OCI-LY3 (cell line): ENCODE results near the gene SFT2D3.

Experiments used
- H2AFZ ChIP-seq: fragments of 200-600, 300-600 bp; shearing (Covaris generic); 2 replicates; pipeline ENCODE4 v1.6.0; 2014; ENCODE audit warnings: antibody characterized with exemption, low read depth, low read length
- H3K27ac ChIP-seq: fragments of 200-600, 300-600 bp; sonication (generic); 2 replicates; pipeline ENCODE4 v1.5.1; 2014; ENCODE audit warnings: mild to moderate bottlenecking, low read length, moderate library complexity, mixed read lengths
- H3K27me3 ChIP-seq: fragments of 200-600, 300-600 bp; sonication (generic); 2 replicates; pipeline ENCODE4 v1.6.1; 2014; ENCODE audit warnings: low read depth, low read length, mixed read lengths
- H3K36me3 ChIP-seq: fragments of 200-600, 300-600 bp; sonication (generic); replicated peaks from 2 replicates; pipeline ENCODE3; 2014; ENCODE audit warnings: low read depth, low read length, mixed read lengths
- H3K4me1 ChIP-seq: fragments of 300-600, 200-600 bp; sonication (generic); 2 replicates; pipeline ENCODE4 v1.6.1; 2014; ENCODE audit warnings: low read length, mixed read lengths
- H3K4me2 ChIP-seq: fragments of 200-600, 300-600 bp; sonication (generic); 2 replicates; pipeline ENCODE4 v1.6.1; 2014; ENCODE audit warnings: low read length, mixed read lengths
- H3K4me3 ChIP-seq: fragments of 300-600, 200-600 bp; sonication (generic); 2 replicates; pipeline ENCODE4 v1.5.1; 2014; ENCODE audit warnings: antibody characterized with exemption, mild to moderate bottlenecking, low read length, moderate library complexity
- H3K79me2 ChIP-seq: fragments of 300-600, 200-600 bp; shearing (Covaris generic); 2 replicates; pipeline ENCODE4 v1.6.1; 2014; ENCODE audit warnings: mild to moderate bottlenecking, low read length, mixed read lengths
- H3K9ac ChIP-seq: fragments of 300-600, 200-600 bp; shearing (Covaris generic); 2 replicates; pipeline ENCODE4 v1.6.0; 2014; ENCODE audit warnings: mild to moderate bottlenecking, low read length, moderate library complexity
- H3K9me3 ChIP-seq: fragments of 200-600, 300-600 bp; shearing (Covaris generic); 2 replicates; pipeline ENCODE4 v1.6.1; 2014; ENCODE audit warnings: low read length, mixed read lengths; ENCODE audit not compliant: insufficient read depth
- H4K20me1 ChIP-seq: fragments of 200-600, 300-600 bp; sonication (generic); 2 replicates; pipeline ENCODE4 v1.6.1; 2016; ENCODE audit warnings: low read length, mixed read lengths; ENCODE audit not compliant: insufficient read depth
- CTCF ChIP-seq: fragments of 200-600, 300-600 bp; sonication (generic); IDR thresholded peaks from 2 replicates; pipeline ENCODE4 v1.5.1; 2014; ENCODE audit warnings: antibody characterized with exemption, low read length, low read depth
- EZH2phosphoT487 ChIP-seq: fragments of 200-600 bp; shearing (Covaris generic); IDR thresholded peaks from 2 replicates; pipeline ENCODE4 v1.6.1; 2018; ENCODE audit warnings: antibody characterized with exemption, mixed run types, low read depth

SFT2D3 gene

GRCh38 chr2:127683056-127683455 lies 18.2 kb upstream of the SFT2D3 start:
- Histone ChIP-seq H3K36me3 (peaks cover 2% of the 10 kb centered on the region), H2AFZ (no peak overlapping the region), H3K4me1 (no peaks in the 10 kb centered on the region), H3K27me3 (no peaks in the 10 kb centered on the region), H3K4me2 (no peak overlapping the region), H3K27ac (no peak overlapping the region), H3K9ac (no peak overlapping the region), H4K20me1 (no peaks in the 10 kb centered on the region), H3K9me3 (no peaks in the 10 kb centered on the region), H3K79me2 (no peaks in the 10 kb centered on the region), H3K4me3 (no peak overlapping the region)
- TF ChIP-seq EZH2phosphoT487, result no peak
- TF ChIP-seq CTCF, result no peak

- H3K79me2 ChIP-seq, result no peaks in the 10 kb centered on the region
- no peak for TF ChIP-seq CTCF
- no peak for TF ChIP-seq EZH2phosphoT487
- H3K4me2 ChIP-seq, result no peak overlapping the region
- no peak overlapping the region for H3K4me3 ChIP-seq
- no peaks in the 10 kb centered on the region for H3K27me3 ChIP-seq
- H3K9ac ChIP-seq, result no peak overlapping the region
- H3K36me3 ChIP-seq, result peaks cover 3% of the 10 kb centered on the region
- 0 out of 2 replicates have a peak, but pooled peaks cover 3% of the 10 kb centered on the region for H3K9me3 ChIP-seq
- no peak overlapping the region for H3K27ac ChIP-seq
- H4K20me1 ChIP-seq, result no peaks in the 10 kb centered on the region
- no peak overlapping the region for H2AFZ ChIP-seq
- H3K4me1 ChIP-seq, result no peaks in the 10 kb centered on the region
Observed at GRCh38 chr2:127683757-127684156, 17.5 kb upstream of the SFT2D3 start.

GRCh38 chr2:127685410-127686080 lies 15.8 kb upstream of the SFT2D3 start:
- no peaks in the 10 kb centered on the region for H4K20me1 ChIP-seq
- peaks cover 3% of the 10 kb centered on the region for H3K36me3 ChIP-seq
- 0 out of 2 replicates have a peak, but pooled peaks cover 3% of the 10 kb centered on the region for H3K9me3 ChIP-seq
- H3K4me3 ChIP-seq, result no peak overlapping the region
- no peak overlapping the region for H3K27ac ChIP-seq
- no peak overlapping the region for H3K9ac ChIP-seq
- TF ChIP-seq EZH2phosphoT487 (no peak), CTCF (no peak)
- no peaks in the 10 kb centered on the region for H3K4me1 ChIP-seq
- H3K27me3 ChIP-seq, result no peaks in the 10 kb centered on the region
- no peak overlapping the region for H3K4me2 ChIP-seq
- H3K79me2 ChIP-seq, result no peaks in the 10 kb centered on the region
- H2AFZ ChIP-seq, result no peak overlapping the region

- H3K27me3 ChIP-seq, result no peaks in the 10 kb centered on the region
- H3K9ac ChIP-seq, result no peak overlapping the region
- peaks cover 3% of the 10 kb centered on the region for H3K36me3 ChIP-seq
- H4K20me1 ChIP-seq, result no peaks in the 10 kb centered on the region
- H3K4me3 ChIP-seq, result no peak overlapping the region
- no peak overlapping the region for H3K27ac ChIP-seq
- H2AFZ ChIP-seq, result no peak overlapping the region
- H3K79me2 ChIP-seq, result no peaks in the 10 kb centered on the region
- H3K4me1 ChIP-seq, result no peaks in the 10 kb centered on the region
- H3K4me2 ChIP-seq, result no peak overlapping the region
- TF ChIP-seq EZH2phosphoT487, result no peak
- no peak for TF ChIP-seq CTCF
- H3K9me3 ChIP-seq, result 0 out of 2 replicates have a peak, but pooled peaks cover 3% of the 10 kb centered on the region
Observed at GRCh38 chr2:127688405-127688804, 12.9 kb upstream of the SFT2D3 start.
